HEK293 (cell line): ENCODE data around the gene WDR18.

Source experiments
- MZF1 ChIP-seq: fragments of 450-650 bp; formaldehyde crosslinking; IDR thresholded peaks from 2 replicates; pipeline ENCODE4 v1.5.1; 2017; ENCODE audit warnings: missing biosample characterization, missing genetic modification characterization, borderline replicate concordance
- WT1 ChIP-seq: fragments of 450-650 bp; formaldehyde crosslinking; IDR thresholded peaks from 2 replicates; pipeline ENCODE4 v1.5.1; 2016; ENCODE audit warnings: missing biosample characterization, missing genetic modification characterization
- ZNF175 ChIP-seq: fragments of 450-650 bp; formaldehyde crosslinking; IDR thresholded peaks from 2 replicates; pipeline ENCODE4 v1.5.1; 2016; ENCODE audit warnings: missing biosample characterization, missing genetic modification characterization
- ZNF785 ChIP-seq: fragments of 450-650 bp; formaldehyde crosslinking; IDR thresholded peaks from 2 replicates; pipeline ENCODE4 v1.5.1; 2016; ENCODE audit warnings: missing biosample characterization, missing genetic modification characterization
- TF ChIP-seq, protein P1 (sequence below): fragments of 450-650 bp; formaldehyde crosslinking; IDR thresholded peaks from 2 replicates; pipeline ENCODE4 v1.5.1; 2016; ENCODE audit warnings: missing biosample characterization, missing genetic modification characterization

DNA sequence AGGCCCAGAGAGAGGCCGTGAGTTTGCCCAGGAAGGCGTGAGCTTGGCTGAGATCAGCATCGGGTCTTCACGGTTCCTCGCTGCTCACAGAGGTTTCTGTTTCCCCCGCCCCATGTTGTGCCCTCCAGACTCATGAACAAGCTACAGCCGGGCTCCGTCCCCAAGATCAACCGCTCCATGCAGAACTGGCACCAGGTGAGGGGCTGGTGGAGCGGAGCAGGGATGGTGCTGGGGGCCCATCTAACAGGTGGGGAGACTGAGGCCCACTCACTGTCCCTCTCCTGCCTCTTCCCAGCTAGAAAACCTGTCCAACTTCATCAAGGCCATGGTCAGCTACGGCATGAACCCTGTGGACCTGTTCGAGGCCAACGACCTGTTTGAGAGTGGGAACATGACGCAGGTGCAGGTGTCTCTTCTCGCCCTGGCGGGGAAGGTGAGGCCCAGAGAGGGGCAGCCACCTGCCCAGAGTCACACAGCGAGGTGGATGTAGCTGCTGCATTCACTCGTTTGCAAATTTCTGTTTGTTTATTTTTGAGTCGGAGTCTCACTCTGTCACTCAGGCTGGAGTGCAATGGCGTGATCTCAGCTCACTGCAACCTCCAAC is 48.2 kb downstream of the WDR18 start:
- TF ChIP-seq, protein P1, sequence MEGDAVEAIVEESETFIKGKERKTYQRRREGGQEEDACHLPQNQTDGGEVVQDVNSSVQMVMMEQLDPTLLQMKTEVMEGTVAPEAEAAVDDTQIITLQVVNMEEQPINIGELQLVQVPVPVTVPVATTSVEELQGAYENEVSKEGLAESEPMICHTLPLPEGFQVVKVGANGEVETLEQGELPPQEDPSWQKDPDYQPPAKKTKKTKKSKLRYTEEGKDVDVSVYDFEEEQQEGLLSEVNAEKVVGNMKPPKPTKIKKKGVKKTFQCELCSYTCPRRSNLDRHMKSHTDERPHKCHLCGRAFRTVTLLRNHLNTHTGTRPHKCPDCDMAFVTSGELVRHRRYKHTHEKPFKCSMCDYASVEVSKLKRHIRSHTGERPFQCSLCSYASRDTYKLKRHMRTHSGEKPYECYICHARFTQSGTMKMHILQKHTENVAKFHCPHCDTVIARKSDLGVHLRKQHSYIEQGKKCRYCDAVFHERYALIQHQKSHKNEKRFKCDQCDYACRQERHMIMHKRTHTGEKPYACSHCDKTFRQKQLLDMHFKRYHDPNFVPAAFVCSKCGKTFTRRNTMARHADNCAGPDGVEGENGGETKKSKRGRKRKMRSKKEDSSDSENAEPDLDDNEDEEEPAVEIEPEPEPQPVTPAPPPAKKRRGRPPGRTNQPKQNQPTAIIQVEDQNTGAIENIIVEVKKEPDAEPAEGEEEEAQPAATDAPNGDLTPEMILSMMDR (tag by site-specific recombination): no peak
- TF ChIP-seq ZNF785: no peak
- TF ChIP-seq WT1: no peak
- TF ChIP-seq ZNF175 (tag by site-specific recombination): no peak
- no peak for TF ChIP-seq MZF1 (tag by site-specific recombination)
